Effector memory CD8-positive, alpha-beta T cell (primary cell): ENCODE measurements around the gene CHST9.
"Not testable (repeated sequence)": the region's sequence is repeated elsewhere in the genome, so short reads cannot be mapped to it uniquely, and the experiment has no call there.

ENCODE experiments used
- ATAC-seq: fragments of 150-1000 bp; cut with Tn5 transposase; replicated peaks from 2 replicates; pipeline ENCODE4 v1.10.0; 2021; ENCODE audit warnings: mild to moderate bottlenecking, moderate library complexity
- DNase-seq, 3 experiments: peaks; one replicate each; pipeline ENCODE4 v3.0.0; 2021
- H3K27ac Mint-ChIP-seq, 2 donors: one replicate each; pipeline ENCODE4 v1.8.0; 2022; ENCODE audit warnings: mild to moderate bottlenecking in 2 of 2, mixed read lengths in 2 of 2, moderate library complexity in 2 of 2
- H3K27me3 Mint-ChIP-seq, 2 donors: one replicate each; pipeline ENCODE4 v1.8.0; 2022; ENCODE audit warnings: mixed read lengths in 2 of 2
- H3K36me3 Mint-ChIP-seq: one replicate; pipeline ENCODE4 v1.8.0; 2022; ENCODE audit warnings: mild to moderate bottlenecking, moderate library complexity, mixed read lengths; ENCODE audit not compliant: insufficient read depth
- H3K4me1 Mint-ChIP-seq, 2 donors: one replicate each; pipeline ENCODE4 v1.8.0; 2022; ENCODE audit warnings: low read depth in 2 of 2, mixed read lengths in 2 of 2
- H3K4me3 Mint-ChIP-seq, 2 donors: one replicate each; pipeline ENCODE4 v1.8.0; 2022; ENCODE audit warnings: mild to moderate bottlenecking in 2 of 2, mixed read lengths in 2 of 2, moderate library complexity in 2 of 2
- H3K9me3 Mint-ChIP-seq, 2 donors: one replicate each; pipeline ENCODE4 v1.8.0; 2022; ENCODE audit warnings: mixed read lengths in 2 of 2

Gene CHST9

DNA sequence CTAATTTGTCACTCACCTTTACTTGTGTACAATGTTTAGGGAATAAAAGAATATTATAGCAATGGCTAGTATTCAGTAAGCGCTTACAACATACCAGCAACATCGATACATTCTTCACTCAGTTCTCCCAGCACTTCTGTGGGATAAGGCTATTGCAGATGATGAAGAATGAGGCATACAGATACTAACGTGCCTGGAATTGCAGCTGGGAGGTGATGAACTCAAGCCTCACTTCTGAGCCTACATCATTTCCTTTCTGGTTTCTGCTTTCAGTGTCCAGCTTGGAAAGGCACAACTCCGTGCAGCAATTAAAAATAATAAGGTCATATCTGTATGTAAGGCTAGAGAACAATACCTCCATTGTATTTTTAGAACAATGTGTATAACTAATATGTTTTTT, 224.2 kb downstream of the CHST9 start:
- Mint-ChIP-seq H3K27me3 (no peaks in the 10 kb centered on the region), H3K4me3 (no peak overlapping the region), H3K9me3 (peaks cover 7 to 14% of the 10 kb centered on the region in 2 donors), H3K27ac (no peak overlapping the region), H3K4me1 (no peaks in the 10 kb centered on the region), H3K36me3 (no peaks in the 10 kb centered on the region)
- no peak for DNase-seq
- no peak for ATAC-seq

DNA sequence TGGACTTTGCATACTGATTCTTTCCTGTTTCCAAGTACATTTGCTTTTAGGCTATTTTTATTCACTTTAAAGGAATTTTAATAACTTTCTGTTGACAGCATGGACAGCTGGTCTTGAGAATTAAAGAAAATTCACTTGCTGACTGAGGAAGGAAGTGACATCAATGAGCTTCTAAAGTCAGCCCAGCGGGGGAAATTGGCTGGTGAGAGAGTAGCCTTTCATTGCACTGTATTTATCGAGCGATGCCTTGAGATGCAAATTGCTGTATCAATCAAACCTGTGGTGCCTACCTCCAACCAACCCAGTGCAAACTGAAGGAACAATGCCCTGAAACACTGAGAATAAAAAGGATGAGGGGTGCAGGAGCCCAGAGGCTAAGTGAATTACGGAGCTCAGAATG, 228.2 kb downstream of the CHST9 start:
- Mint-ChIP-seq H3K9me3 (peaks cover 11 to 23% of the 10 kb centered on the region in 2 donors), H3K27ac (no peak overlapping the region), H3K27me3 (no peaks in the 10 kb centered on the region), H3K4me3 (no peak overlapping the region), H3K4me1 (no peaks in the 10 kb centered on the region), H3K36me3 (no peaks in the 10 kb centered on the region)
- ATAC-seq (no peak), DNase-seq (no peak)

DNA sequence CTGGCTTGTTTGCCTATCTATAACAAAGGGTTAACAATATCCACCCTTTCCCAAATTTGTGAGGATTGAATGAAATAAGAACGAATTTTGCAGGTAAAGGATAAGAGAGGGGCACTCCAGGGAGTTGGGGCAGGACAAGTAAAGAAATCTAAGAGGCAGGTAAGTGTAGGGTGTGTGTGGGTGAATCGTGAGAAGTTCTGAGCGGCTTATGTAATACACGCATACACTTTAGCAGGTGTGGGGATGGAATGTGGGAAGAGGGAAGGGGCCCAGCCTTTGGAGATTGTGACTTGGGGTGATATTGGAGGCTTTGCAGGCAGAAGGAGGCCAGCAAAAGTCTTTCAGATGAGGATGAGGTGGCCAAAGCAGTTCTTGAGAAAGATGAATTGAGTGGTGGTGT, 236.4 kb downstream of the CHST9 start:
- H3K4me1 Mint-ChIP-seq, result no peaks in the 10 kb centered on the region
- H3K27ac Mint-ChIP-seq, result no peak overlapping the region
- no peak for DNase-seq
- H3K9me3 Mint-ChIP-seq, result peaks cover 15 to 18% of the 10 kb centered on the region in 2 donors
- H3K27me3 Mint-ChIP-seq, result no peaks in the 10 kb centered on the region
- ATAC-seq, result no peak
- no peaks in the 10 kb centered on the region for H3K36me3 Mint-ChIP-seq
- no peak overlapping the region for H3K4me3 Mint-ChIP-seq

DNA sequence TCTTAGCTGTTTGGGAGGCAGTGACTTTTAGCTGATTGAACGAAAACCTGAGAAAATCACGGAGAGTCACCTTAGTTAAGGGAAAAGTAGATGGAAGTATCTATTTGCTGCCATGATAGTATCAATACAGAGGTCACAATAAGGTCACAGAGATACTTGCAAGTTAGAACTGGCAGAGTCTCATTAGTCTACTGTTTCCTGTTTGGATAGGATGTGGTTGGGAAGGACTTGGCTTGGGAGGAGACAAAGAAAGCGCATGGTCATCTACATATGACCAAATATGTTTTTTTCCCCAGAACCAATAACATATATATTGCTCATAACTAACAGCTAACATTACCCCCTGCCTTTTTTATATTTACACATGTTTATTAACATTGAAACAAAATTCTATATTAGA, 241.2 kb downstream of the CHST9 start:
- no peaks in the 10 kb centered on the region for H3K4me1 Mint-ChIP-seq
- no peak overlapping the region for H3K27ac Mint-ChIP-seq
- no peak for DNase-seq
- ATAC-seq, result no peak
- no peak overlapping the region for H3K4me3 Mint-ChIP-seq
- no peaks in the 10 kb centered on the region for H3K27me3 Mint-ChIP-seq
- no peaks in the 10 kb centered on the region for H3K36me3 Mint-ChIP-seq
- H3K9me3 Mint-ChIP-seq, result peaks cover 12 to 18% of the 10 kb centered on the region in 2 donors

DNA sequence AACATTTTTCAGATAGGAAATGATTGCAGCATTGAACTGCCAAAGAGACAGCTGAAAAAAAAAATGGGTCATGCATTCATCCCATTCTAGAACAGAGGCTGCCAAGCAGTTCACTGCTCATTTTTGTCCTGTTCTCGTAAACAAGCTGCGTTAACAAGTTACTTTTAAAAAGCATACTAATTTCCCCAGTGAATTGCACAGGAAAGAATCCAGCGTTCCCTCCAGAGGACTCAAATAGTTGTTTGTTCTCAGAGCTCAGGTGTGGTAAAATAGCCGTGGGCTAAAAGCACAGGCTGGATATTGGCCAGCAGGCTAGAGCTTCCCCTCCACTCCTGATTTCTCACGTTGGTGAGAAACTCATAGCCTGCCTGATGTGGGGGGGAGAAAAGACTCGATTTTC, 243.5 kb downstream of the CHST9 start:
- ATAC-seq, result no peak
- H3K4me1 Mint-ChIP-seq, result no peaks in the 10 kb centered on the region
- no peaks in the 10 kb centered on the region for H3K36me3 Mint-ChIP-seq
- no peak overlapping the region for H3K4me3 Mint-ChIP-seq
- no peak overlapping the region for H3K27ac Mint-ChIP-seq
- DNase-seq, result no peak
- H3K9me3 Mint-ChIP-seq, result peaks cover 5 to 11% of the 10 kb centered on the region in 2 donors
- H3K27me3 Mint-ChIP-seq, result no peaks in the 10 kb centered on the region

DNA sequence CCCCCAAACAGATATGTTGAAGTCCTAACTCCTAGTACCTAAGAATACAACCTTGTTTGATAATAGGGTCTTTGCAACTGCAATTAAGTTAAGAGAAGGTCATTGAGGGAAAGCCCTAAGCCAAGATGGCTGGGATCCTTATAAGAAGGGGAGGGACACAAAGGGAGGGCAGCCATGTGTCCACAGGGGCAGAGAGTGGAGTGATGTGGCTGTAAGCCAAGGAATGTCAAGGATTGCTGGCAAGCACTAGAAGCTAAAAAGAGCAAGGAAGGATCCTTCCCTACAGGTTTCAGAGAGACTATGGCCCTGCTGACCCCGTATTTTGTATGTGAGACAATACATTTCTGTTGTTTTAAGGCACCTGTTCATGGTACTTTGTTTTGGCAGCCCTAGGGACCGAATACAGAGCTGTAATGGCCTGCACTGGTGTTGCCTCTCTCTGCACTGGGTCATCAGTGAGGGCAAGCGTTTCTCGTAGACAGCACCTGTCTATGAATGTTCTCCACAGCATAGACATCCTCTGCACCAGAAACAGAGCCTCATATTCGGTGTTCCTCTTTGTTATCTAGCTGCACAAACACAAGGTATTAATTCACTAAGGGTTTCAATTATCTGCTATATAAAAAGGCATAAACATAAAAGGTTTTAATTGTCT, 244.2 kb downstream of the CHST9 start:
- ATAC-seq (no peak), DNase-seq (no peak)
- no peaks in the 10 kb centered on the region for H3K36me3 Mint-ChIP-seq
- H3K9me3 Mint-ChIP-seq, result peaks cover 3 to 11% of the 10 kb centered on the region in 2 donors
- no peaks in the 10 kb centered on the region for H3K4me1 Mint-ChIP-seq
- H3K27ac Mint-ChIP-seq, result no peak overlapping the region
- no peak overlapping the region for H3K4me3 Mint-ChIP-seq
- H3K27me3 Mint-ChIP-seq, result no peaks in the 10 kb centered on the region

DNA sequence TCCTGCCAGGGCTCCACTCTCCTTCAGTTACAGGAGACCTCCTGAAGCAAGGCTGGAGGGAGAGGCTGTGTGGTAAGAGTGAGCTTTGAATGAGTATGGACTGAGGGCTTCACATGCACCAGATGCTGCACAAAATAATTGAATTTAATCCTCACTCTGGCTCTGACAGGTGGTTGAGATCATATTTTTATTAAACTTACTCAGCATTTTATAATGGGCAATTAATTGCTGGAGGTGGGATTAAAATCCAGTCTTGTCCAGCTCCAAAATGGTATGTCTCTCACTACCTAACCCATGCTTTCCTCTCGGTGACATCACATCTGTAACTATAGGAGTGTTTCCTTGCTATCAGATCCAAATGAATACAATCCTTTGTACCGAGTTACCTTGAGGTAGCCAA, 253.4 kb downstream of the CHST9 start:
- Mint-ChIP-seq H3K27me3 (no peaks in the 10 kb centered on the region), H3K9me3 (peaks cover 8 to 13% of the 10 kb centered on the region in 2 donors), H3K27ac (no peak overlapping the region), H3K4me1 (no peaks in the 10 kb centered on the region), H3K36me3 (no peaks in the 10 kb centered on the region), H3K4me3 (no peak overlapping the region)
- ATAC-seq, result no peak
- DNase-seq, result no peak

DNA sequence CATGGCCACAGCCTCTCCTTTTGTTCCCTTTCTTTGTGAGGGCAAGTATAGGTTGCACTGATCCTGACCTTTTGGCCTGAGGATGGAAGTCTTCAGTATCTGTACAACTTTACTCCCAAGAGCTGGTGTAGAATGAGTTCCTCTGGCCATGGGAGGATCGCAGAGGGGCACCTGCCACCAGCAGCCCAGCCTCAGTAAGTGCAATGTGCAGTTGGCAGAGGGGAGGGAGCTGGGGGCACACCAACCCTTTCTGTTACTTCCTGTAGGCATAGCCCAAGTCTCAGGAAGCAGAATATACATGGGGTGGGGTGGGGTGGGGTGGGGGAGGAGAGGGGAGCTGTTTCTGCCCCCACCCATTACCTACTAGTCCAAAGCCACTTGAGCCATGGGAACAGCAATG, 254.5 kb downstream of the CHST9 start:
- no peak for ATAC-seq
- no peaks in the 10 kb centered on the region for H3K4me1 Mint-ChIP-seq
- no peak for DNase-seq

DNA sequence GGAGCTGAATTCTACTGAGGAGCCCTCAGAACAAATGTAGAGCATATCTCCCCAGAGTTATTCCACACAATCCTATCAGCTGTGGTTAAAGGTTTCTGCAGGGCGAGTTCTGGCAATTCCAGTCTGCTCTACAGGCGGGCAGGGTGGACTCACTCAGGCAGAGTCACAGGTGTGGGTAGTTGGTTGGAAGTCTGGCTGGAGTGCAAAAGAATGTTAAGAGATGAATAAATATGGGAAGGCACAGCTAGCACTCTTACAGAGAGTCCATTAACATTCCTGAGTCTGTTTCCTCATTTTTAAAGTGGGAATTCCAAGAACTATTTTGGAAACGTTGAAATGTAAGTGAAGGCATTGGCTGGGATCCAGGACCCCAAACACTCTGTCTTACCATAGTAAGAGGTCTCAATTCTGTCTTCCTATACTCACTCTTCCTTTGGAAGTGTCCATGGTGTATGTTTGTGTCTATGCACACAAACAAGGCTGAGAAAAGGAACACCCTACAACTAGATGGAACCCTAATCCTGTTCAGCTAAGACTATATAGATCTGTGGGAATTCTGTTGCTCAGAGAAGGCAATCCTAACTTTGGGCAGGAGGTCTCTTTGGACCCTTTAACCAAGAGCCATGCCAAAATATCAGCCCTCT, 256.3 kb downstream of the CHST9 start:
- no peak for ATAC-seq
- no peak for DNase-seq
- Mint-ChIP-seq H3K9me3 (peaks cover 10 to 12% of the 10 kb centered on the region in 2 donors), H3K36me3 (no peaks in the 10 kb centered on the region), H3K27me3 (no peaks in the 10 kb centered on the region), H3K4me1 (no peaks in the 10 kb centered on the region), H3K27ac (no peak overlapping the region), H3K4me3 (no peak overlapping the region)

More for the DNA sequence above, 254.5 kb downstream of the CHST9 start:
- Mint-ChIP-seq H3K9me3 (peaks cover 8 to 13% of the 10 kb centered on the region in 2 donors), H3K36me3 (no peaks in the 10 kb centered on the region), H3K27ac (no peak overlapping the region), H3K27me3 (no peaks in the 10 kb centered on the region), H3K4me3 (no peak overlapping the region)

DNA sequence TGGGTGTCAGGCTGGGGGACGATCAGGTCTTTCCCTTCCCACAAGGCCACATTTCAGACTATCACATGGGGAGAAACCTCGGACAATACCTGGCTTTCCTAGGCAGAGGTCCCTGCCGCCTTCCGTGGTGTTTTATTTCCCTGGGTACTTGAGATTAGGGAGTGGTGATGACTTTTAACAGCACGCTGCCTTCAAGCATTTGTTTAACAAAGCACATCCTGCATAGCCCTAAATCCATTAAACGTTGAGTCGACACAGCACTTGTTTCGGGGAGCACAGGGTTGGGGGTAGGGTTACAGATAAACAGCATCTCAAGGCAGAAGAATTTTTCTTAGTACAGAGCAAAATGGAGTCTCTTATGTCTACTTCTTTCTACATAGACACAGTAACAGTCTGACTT, 257.3 kb downstream of the CHST9 start:
- not testable (repeated sequence) for H3K36me3 Mint-ChIP-seq, DNase-seq, ATAC-seq, H3K27me3 Mint-ChIP-seq, H3K4me1 Mint-ChIP-seq, H3K4me3 Mint-ChIP-seq, H3K27ac Mint-ChIP-seq, H3K9me3 Mint-ChIP-seq

DNA sequence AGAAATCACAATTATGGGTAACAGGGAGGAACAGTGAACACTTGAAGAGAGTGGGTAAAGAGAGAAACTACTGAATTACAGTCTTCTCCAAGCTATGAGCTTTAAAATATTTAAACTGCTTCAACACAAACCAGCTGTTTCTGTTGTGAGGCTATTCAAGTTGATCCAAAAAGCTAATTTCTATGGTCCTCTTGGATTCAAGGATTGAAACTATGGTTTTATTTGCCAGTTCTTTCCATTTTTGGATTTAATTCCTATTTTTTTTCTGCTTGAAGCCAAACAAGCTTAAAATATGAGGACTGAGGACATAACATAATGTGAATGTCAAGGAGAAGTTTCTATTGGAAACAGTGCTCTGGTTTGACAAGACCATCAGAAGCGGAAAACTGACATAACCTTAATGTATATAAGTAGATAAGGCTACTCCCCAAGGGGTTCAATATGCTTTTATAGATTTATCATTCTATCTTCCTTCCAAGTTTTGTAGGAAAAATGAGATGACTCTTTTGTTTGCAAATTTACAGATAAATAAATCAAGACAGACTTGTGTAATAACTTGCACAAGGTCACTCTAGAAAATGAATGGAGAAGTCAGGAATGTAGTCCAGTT, 258.9 kb downstream of the CHST9 start:
- Mint-ChIP-seq H3K36me3 (no peaks in the 10 kb centered on the region), H3K27me3 (no peaks in the 10 kb centered on the region), H3K4me3 (no peak overlapping the region), H3K4me1 (no peaks in the 10 kb centered on the region), H3K9me3 (peaks cover 5 to 12% of the 10 kb centered on the region in 2 donors), H3K27ac (no peak overlapping the region)
- ATAC-seq, result no peak
- DNase-seq, result no peak

DNA sequence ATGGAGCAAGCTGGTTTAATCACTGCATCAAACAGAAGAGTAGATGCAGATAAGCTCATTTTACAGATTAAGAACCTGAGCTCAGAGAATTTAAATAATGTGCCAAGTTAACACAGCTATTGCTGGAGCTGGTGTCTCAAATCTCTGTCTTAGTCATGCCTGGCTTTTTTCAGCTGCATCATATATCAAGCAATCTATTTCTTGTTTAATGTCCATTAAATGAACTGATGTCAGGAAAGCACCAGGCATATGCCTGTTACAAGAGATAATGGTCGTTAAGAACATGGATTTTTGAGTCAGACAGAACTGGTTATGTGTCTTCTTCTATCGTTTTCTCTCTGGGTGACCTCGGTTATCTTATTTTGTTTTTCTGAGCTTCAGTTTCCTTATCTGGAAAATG, 259.8 kb downstream of the CHST9 start:
- H3K27me3 Mint-ChIP-seq, result no peaks in the 10 kb centered on the region
- ATAC-seq (no peak), DNase-seq (no peak)
- peaks cover 9 to 13% of the 10 kb centered on the region in 2 donors for H3K9me3 Mint-ChIP-seq
- H3K4me3 Mint-ChIP-seq, result no peak overlapping the region
- H3K27ac Mint-ChIP-seq, result no peak overlapping the region
- no peaks in the 10 kb centered on the region for H3K36me3 Mint-ChIP-seq
- H3K4me1 Mint-ChIP-seq, result no peaks in the 10 kb centered on the region

DNA sequence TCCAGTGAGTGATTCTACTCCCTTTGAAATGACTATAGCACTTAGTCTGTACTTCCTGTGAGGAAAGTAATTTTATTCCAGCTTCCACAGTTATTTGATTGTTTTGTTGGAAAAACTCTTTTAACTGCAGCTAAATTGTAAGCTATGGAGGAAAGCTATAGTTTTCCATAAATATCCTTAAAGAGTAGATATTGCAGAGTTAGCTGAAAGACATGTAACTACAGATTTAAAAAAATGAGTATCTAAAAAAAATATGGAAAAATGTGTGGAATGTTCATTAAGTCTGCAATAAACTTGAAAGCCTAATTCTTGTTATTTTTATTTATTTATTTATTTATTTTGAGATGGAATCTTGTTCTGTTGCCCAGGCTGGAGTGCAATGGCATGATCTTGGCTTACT, 262.8 kb downstream of the CHST9 start:
- no peaks in the 10 kb centered on the region for H3K27me3 Mint-ChIP-seq
- DNase-seq, result no peak
- no peaks in the 10 kb centered on the region for H3K4me1 Mint-ChIP-seq
- H3K9me3 Mint-ChIP-seq, result peaks cover 12% of the 10 kb centered on the region in 2 donors
- no peak for ATAC-seq
- no peaks in the 10 kb centered on the region for H3K36me3 Mint-ChIP-seq
- no peak overlapping the region for H3K4me3 Mint-ChIP-seq
- H3K27ac Mint-ChIP-seq, result no peak overlapping the region

DNA sequence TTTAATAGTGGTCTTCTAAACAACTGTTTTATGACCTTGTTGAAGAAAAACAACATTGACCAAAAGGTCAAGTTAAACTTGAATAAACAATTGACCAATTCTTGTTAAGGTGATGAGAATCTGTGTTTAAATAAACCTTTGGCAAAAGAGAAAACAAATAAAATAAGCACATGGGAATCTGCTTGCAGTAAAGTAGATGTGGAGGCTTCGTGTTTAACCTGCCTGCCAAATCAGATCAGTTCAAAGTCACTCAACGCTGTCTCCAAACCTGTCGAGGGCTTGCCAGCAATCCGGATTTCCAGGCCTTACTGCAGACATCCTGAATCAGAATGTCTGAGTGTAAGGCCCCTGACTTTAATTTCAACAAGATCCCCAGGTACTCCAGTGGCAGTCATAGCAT, 264.5 kb downstream of the CHST9 start:
- ATAC-seq, result no peak
- no peaks in the 10 kb centered on the region for H3K4me1 Mint-ChIP-seq

More for the DNA sequence above, 264.5 kb downstream of the CHST9 start:
- Mint-ChIP-seq H3K36me3 (no peaks in the 10 kb centered on the region), H3K27ac (no peak overlapping the region), H3K9me3 (peaks cover 12% of the 10 kb centered on the region in 2 donors), H3K27me3 (no peaks in the 10 kb centered on the region), H3K4me3 (no peak overlapping the region)
- DNase-seq, result no peak
